ENCODE results near the gene TMPRSS9. TPM values are rescaled to one million over a fixed set of nuclear protein-coding genes. Genes with fewer than 3 reads are reported as not detected.

TMPRSS9 gene
- total and polyA plus RNA-seq, 2 of the 13 experiments (the other 11 are each of a cell fraction or from before 2014, with no cell fraction given), result 2.5 to 5.2 TPM

DNA sequence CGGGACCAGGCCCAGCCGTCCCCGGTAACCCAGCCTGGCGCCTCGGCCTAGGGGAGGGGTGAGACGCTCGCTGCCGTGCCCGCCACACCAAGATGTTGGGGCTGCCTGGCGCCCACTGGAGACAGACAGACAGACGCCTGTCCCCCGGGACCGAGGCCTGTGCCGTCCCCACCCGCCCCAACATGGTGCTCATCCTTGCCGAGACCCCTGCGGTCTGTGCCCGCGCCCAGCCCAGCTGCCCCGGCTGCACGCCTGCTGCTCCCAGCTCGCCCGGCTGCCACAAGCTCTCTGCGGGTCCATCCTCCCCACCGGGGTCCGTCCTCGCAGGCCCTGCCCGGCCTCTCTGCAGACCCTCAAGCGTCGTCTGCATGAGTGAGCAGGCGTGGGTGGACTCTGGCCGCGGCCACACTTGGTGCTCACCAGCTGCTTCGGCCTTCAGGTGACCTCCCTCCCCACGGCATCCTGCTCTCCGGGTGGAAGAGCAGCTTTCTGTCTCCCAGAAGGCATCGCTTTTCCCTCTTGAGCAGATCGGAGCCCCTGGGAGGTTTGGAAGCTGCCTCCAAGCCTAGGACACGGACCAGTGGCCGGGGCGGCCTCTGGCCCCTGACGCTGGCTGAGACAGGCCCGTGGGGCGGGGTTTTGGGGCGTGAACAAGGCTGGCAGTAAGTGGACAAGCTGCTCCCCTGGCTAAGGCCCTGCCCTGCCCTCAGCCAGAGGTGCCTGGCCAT is 6.7 kb upstream of the TMPRSS9 start:
- CTCF ChIA-PET (ENCODE audit: low intra/inter-chr PET ratio, low total read pairs), result no interaction called here

More for the DNA sequence above, 6.7 kb upstream of the TMPRSS9 start:
- TF ChIP-seq ARNT (IDR thresholded peaks at IDR 0.05) (no peak), LBX2 (CRISPR knock-in tag; IDR thresholded peaks at IDR 0.05; ENCODE audit: borderline replicate concordance) (no peak), MATR3 (CRISPR knock-in tag; IDR thresholded peaks at IDR 0.05) (no peak), ZNF460 (CRISPR knock-in tag; IDR thresholded peaks at IDR 0.05; ENCODE audit: borderline replicate concordance) (no peak), NR3C1 (CRISPR knock-in tag; IDR thresholded peaks at IDR 0.05) (no peak), SP140L (CRISPR knock-in tag; IDR thresholded peaks at IDR 0.05; ENCODE audit: borderline replicate concordance) (no peak), ZNF879 (CRISPR knock-in tag; IDR thresholded peaks at IDR 0.05) (no peak), MIER3 (CRISPR knock-in tag; IDR thresholded peaks at IDR 0.05; ENCODE audit: borderline replicate concordance) (no peak), ZNF138 (CRISPR knock-in tag; IDR thresholded peaks at IDR 0.05; ENCODE audit: low read depth) (no peak), ZNF10 (CRISPR knock-in tag; IDR thresholded peaks at IDR 0.05; ENCODE audit: borderline replicate concordance, low read depth) (no peak), ZNF576 (CRISPR knock-in tag; IDR thresholded peaks at IDR 0.05) (no peak)
- TF ChIP-seq, protein P1, sequence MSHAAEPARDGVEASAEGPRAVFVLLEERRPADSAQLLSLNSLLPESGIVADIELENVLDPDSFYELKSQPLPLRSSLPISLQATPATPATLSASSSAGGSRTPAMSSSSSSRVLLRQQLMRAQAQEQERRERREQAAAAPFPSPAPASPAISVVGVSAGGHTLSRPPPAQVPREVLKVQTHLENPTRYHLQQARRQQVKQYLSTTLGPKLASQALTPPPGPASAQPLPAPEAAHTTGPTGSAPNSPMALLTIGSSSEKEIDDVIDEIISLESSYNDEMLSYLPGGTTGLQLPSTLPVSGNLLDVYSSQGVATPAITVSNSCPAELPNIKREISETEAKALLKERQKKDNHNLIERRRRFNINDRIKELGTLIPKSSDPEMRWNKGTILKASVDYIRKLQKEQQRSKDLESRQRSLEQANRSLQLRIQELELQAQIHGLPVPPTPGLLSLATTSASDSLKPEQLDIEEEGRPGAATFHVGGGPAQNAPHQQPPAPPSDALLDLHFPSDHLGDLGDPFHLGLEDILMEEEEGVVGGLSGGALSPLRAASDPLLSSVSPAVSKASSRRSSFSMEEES (CRISPR knock-in tag; IDR thresholded peaks at IDR 0.05), result no peak
- TF ChIP-seq, protein P2, sequence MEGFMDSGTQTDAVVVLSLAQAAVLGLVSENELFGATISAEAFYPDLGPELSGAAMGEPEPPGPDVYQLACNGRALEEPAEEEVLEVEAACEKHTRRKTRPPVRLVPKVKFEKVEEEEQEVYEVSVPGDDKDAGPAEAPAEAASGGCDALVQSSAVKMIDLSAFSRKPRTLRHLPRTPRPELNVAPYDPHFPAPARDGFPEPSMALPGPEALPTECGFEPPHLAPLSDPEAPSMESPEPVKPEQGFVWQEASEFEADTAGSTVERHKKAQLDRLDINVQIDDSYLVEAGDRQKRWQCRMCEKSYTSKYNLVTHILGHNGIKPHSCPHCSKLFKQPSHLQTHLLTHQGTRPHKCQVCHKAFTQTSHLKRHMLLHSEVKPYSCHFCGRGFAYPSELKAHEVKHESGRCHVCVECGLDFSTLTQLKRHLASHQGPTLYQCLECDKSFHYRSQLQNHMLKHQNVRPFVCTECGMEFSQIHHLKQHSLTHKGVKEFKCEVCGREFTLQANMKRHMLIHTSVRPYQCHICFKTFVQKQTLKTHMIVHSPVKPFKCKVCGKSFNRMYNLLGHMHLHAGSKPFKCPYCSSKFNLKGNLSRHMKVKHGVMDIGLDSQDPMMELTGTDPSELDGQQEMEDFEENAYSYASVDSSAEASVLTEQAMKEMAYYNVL (CRISPR knock-in tag; IDR thresholded peaks at IDR 0.05; ENCODE audit: borderline replicate concordance), result no peak
- DNase-seq (ENCODE audit: low spot score) (no peak), FAIRE-seq (no peak), ATAC-seq (no peak)
- Histone ChIP-seq H3K9me3 (ENCODE audit: low read length) (no peaks in the 10 kb centered on the region), H3K4me2 (ENCODE audit: low read depth, low read length) (no peak overlapping the region), H3K9ac (ENCODE audit: insufficient read depth, low read depth, low read length) (no peak overlapping the region), H3K4me3 (replicated peaks in 1 of 3; ENCODE audit: insufficient read depth in 1 of 3, low read depth in 2 of 3, low read length in 3 of 3) (no peak overlapping the region), H3K79me2 (ENCODE audit: insufficient read depth, low read length) (no peaks in the 10 kb centered on the region), H2AFZ (ENCODE audit: low read length) (no peak overlapping the region), H3K4me1 (ENCODE audit: insufficient read depth, low read length) (no peaks in the 10 kb centered on the region), H3K27me3 (ENCODE audit: control insufficient read depth in 1 of 2, insufficient read depth in 2 of 2, low read length in 2 of 2) (no peaks in the 10 kb centered on the region; a peak in 1 of 5 replicates), H3K27ac (ENCODE audit: extremely low read length, insufficient read depth, low read length) (no peak overlapping the region), H4K20me1 (ENCODE audit: insufficient read depth, low read length) (no peaks in the 10 kb centered on the region), H3K36me3 (replicated peaks in 1 of 2; ENCODE audit: control insufficient read depth in 1 of 2, insufficient read depth in 2 of 2, low read length in 2 of 2) (no peaks in the 10 kb centered on the region)
- WGBS (ENCODE audit: low lambda C conversion rate), result 94% methylated on average over 33 of the region's 45 CpGs
- intact Hi-C loops (cut with micrococcal nuclease; ENCODE audit: unreplicated experiment) (no loop called here), in situ Hi-C loops (cut with HindIII; ENCODE audit: extremely low pct_ligation_motif_present, low pct_unique_long_range_greater_than_20kb) (no loop called here)
- POLR2A ChIA-PET, result no interaction called here
- no TSS peak for BruUV-seq (replicated peaks)
